Measurements from ENCODE around the gene POLDIP2.

DNA sequence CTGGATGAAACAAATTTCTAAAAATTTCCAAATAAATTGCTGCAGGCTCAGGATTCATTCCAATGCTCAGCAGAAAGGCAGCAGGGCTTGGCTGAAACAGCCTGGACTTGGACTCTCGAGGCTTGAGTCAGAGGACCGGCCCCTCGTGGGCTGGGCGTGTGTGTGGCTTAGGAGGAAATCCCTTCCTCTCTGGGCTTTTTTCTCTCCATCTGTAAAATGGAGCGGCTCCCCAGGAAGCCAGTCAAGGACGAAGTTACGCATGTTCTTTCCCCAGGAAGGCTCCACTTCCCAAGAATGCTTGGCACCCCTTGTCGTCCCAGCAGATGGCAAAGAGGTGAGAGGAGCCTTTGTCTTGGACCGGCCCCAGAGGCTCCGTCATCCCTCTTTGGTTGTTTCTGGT is 35.2 kb upstream of the POLDIP2 start:
- TF ChIP-seq CTCF (IDR thresholded peaks at IDR 0.05): no peak
- no peak for TF ChIP-seq EP300 (IDR thresholded peaks at IDR 0.05)
- no peak for TF ChIP-seq POLR2A (IDR thresholded peaks at IDR 0.05)

Data from ovary (tissue), 3 donors.